NCI-H1417 treated with DMSO at 0.1 percent for 48 hours (cell line): Measurements from ENCODE around the gene PPFIA3.
"Not testable (repeated sequence)": the region's sequence is repeated elsewhere in the genome, so short reads cannot be mapped to it uniquely, and the experiment has no call there.

Experiments used
- DNase-seq: peaks from one replicate; lab custom pipeline; 2025; lab: John Stamatoyannopoulos, UW

Gene PPFIA3

DNA sequence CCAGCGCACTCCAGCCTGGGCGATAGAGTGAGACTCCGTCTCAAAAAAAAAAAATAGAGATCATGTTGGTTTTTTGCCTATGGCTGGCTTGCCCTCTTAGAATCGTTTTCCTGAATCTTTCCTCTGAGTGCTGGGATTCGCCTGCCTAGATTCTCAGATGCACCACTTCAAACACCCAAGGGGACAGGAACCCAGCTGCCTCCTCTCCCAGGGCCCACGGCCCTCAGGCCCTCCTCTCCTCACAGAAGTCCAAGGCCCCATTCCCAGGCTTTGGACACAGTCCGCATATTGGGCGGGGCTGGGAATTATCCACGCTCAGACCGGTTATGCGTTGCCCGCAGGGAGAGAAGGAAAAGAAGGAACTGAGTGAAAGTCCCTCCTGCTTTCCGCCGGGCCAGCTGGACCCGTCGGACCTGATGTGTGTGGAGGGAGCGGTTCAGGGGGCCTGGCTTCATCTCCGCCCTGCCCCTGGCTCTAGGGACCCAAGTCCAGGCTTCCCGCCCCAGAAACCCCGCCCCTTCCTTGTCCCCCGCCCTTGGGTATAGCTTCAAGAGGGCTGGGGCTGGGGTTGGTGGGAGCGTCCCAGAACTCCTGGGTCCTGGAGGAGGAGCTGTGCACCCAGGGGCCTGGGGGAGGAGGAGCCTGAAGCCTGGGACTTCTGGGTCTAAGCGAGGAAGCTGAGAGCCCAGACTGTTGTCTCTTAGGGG, 5.8 kb downstream of the PPFIA3 start:
- no peak for DNase-seq

DNA sequence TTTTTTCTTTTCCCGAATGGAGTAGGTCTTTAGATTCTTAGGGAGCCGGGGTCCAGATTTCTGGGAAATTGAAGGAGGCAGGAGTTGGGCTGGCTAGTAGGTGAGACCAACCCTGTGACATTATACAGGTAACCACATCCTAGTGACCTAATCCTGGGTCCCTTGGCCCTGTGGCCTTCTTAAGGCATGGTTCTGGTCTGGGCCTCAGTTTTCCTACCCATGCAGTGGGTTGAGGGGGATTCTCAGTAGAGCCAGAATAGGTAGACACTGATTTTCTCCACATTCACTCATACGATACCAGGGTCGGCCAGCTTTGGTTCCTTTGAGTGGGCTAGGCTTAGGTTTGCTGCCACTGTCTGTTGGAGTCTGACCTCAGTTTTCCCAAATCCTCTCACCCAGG, 7.2 kb downstream of the PPFIA3 start:
- DNase-seq, result no peak

DNA sequence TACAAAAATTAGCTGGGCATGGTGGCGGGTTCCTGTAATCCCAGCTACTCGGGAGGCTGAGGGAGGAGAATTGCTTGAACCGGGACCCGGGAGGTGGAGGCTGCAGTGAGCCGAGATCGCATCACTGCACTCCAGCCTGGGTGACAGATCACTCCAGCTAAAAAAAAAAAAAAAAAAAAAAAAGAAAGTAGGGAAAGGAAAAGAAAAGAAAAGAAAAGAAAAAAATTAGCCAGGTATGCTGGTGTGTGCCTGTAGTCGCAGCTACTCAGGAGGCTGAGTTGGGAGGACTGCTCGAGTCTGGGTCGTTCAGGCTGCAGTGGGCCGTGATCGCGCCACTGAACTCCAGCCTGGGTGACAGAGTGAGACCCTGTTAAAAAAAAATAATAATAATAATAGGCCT, 7.9 kb downstream of the PPFIA3 start:
- DNase-seq, result not testable (repeated sequence)

DNA sequence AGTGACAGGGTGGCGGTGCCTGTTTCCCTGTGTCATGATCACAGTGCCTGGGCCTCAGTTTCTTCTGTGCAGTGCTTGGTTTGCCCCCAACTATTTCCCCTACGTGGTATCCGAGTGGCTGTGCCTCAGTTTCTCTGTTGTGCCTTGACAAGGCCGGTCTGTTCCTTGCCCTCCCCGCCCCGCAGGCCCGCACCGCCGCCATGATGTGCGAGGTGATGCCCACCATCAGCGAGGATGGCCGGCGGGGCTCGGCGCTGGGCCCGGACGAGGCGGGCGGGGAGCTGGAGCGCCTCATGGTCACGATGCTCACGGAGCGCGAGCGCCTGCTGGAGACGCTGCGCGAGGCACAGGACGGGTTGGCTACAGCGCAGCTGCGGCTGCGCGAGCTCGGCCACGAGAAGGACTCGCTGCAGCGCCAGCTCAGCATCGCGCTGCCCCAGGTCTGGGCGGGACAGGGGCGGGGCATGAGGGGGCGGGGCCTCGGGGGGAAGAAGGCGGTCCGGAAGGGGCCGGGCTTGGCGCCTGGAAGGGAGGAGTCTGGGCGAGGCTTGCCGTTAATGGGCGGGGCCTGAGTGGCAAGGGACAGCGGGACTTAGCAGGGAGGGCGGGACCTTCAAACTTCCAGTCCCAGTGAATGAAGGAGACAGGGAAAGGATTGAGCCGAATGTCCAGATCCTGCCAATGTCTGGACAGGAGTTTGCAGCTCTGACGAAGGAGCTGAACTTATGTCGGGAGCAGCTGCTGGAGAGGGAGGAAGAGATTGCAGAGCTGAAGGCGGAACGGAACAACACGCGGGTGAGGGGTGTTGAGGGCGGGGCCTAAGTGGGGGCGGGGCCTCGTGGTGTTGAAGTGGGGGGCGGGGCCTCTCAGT, 8.6 kb downstream of the PPFIA3 start:
- peak; percentile 73 for DNase-seq

DNA sequence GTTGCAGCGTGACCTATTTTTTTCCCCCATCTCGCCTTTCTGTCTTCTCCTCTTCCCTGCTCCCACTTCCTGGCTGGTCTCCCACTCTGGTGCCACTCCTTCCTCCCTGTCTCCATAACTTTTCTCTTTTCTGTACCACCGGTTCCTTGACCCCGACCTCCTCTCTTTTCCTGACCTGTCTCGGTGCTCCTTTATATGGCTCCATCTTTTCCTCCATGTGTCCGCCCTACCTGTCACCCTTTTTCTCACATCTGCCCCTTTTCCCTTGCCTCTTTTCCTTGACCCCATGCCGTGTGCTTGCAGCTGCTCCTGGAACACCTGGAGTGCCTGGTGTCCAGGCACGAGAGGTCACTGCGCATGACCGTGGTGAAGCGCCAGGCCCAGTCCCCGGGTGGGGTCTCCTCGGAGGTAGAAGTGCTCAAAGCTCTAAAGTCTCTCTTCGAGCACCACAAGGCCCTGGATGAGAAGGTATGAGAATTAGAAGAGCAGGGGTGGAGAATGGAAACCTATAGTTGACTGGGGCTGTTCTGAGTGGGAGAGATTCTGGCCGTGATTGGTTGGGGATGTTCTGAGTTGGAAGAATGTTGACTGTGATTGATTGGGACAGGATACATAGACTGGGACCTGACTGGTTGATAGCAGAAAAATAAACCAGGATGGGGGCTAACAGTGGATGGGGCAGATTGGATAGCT, 9.3 kb downstream of the PPFIA3 start:
- no peak for DNase-seq

DNA sequence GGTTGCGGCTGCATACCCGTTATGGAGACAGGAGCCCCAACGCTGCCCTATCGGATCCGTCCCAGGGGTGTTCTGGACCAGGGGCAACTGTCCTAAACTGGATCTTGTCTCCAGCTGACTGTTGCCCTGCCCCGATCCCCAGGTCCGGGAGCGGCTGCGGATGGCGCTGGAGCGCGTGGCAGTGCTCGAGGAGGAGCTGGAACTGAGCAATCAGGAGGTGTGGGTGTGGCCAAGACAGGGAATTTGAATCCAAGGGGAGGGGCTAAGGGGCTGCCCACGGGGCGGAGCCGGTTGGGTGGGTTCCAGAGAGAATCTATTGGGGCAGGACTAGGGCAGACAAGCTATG, 9.9 kb downstream of the PPFIA3 start:
- no peak for DNase-seq

DNA sequence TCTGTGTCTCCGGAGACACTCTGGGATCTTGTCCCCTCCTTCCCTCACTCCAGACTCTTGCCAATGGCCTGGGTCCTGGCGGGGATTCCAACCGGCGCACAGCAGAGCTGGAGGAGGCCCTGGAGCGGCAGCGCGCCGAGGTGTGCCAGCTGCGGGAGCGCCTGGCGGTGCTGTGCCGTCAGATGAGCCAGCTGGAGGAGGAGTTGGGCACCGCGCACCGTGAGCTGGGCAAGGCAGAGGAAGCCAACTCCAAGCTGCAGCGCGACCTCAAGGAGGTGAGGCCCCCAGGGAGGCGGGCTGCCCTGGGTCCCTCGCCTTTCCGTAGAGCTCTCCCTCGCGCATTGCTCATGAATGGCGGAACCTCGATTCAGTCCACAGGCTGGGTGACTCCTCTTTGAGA, 11.0 kb downstream of the PPFIA3 start:
- no peak for DNase-seq

DNA sequence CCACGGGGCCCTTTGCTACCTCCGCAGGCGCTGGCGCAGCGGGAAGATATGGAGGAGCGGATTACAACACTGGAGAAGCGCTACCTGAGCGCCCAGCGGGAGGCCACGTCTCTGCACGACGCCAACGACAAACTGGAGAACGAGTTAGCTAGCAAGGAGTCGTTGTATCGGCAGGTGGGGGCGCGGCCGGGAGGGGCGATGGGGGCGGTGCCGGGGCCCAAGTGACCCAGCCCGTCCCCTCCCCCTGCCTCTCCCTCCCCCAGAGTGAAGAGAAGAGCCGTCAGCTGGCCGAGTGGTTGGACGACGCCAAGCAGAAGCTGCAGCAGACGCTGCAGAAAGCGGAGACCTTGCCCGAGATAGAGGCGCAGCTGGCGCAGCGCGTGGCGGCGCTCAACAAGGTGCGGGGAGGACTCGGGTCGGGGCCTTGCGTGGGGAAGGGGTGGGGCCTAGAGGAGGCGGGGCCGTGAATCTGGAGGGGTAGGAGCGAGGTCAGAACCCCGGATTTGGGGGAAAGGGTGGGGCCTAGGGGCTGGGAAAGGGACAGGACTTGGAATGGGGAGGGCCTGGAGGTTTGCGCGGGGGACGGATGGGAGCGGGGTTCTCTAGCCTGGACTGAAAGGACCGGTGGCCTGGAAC, 13.7 kb downstream of the PPFIA3 start:
- no peak for DNase-seq

DNA sequence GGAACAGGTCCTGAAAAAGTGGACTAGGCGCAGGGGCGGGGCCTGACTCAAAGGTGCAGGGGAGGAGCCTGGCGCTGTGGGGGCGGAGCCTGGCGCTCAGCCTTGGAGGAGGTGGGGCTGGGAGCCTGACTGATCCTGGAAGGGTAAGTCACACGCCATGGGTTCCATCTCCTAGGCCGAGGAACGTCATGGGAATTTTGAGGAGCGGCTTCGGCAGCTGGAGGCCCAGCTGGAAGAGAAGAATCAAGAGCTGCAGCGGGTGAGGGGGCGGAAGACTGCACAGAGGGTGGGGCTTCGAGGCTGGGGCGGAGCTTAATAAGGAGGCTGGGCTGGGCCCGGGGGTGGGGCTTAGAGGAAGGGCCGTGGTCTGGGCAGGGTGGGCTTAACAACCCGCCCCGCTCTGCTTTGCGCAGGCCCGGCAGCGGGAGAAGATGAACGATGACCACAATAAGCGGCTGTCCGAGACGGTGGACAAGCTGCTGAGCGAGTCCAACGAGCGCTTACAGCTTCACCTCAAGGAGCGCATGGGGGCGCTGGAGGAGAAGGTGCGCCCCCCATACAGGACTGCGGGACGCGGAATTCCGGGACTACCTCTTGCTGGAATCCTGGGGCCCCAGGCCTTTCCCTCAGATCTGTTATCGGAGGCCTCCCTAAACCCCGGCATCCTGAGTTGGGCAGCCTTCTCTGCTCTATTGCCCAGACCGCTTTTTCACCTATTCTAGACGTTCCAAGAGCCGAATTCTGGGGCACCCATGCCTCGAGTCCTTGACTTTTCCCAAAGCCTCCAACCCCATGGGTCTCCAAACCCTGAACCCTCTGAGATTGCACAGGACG, 14.5 kb downstream of the PPFIA3 start:
- no peak for DNase-seq

DNA sequence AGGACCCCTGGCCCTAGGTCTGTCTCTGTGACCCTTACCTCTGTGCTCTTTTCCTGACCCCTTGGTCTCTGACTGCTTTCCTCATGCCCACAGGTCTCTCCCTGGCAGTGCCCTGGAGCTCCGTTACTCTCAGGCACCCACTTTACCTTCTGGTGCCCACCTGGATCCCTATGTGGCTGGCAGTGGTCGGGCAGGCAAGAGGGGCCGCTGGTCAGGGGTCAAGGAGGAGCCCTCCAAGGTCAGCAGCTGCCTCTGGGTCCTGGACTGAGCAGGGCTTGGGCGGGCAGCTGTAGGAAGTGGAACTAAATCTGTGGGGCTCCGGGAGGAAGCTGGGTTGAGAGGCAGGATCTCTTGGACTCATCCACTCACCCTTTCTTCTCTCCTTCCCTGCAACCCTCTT, 16.3 kb downstream of the PPFIA3 start:
- DNase-seq, result no peak

DNA sequence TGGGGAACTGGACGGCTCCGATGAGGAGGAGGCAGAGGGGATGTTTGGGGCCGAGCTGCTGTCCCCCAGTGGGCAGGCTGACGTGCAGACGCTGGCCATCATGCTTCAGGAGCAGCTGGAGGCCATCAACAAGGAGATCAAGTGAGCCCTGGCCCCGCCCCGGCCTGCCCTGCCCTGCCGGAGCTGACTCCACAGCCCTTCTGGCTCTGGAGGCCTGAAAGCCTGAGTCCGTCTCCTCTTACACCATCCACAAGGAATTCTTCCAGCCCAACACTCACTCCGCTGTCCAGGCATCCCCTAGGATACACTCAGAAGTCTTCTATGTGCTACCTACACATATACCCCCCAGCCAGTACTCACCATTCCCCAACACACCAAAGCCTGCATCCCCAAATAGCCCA, 17.4 kb downstream of the PPFIA3 start:
- DNase-seq, result no peak

DNA sequence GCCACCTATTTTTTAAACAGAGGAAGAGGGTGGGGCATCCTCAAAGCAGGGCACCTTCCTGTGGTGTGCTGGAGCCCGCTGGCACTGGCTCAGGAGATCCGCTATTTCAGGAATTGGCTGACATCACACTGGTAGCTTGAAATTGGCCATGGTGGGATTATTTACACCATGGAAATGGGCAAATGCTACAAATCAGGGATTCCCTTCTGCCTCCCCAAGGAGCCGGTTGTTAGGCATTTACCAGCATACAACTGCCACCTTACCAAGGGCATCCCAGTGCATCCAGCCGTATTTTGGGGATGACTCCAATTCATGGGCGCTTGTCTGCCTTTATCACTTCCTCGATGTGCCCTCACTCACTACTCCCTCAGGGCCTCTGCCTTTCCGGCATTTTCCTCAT, 21.6 kb downstream of the PPFIA3 start:
- no peak for DNase-seq

DNA sequence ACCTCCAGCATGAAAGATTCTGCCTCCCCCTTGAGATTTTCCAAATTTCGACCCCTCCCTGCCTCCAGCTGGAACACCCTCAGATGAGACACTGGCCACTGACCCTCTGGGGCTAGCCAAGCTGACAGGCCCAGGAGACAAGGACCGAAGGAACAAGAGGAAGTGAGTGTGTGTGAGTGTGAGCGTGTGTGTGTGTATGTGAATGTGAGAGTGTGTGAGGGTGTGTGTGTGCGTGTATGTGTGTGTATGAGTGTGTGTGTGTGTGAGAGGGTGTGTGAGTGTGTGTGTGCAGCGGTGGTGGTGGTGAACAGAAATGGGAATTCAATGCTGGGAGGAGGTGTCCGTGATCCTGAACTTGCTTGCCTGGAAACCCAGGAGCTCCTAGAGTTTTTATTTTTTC, 22.0 kb downstream of the PPFIA3 start:
- DNase-seq, result no peak

DNA sequence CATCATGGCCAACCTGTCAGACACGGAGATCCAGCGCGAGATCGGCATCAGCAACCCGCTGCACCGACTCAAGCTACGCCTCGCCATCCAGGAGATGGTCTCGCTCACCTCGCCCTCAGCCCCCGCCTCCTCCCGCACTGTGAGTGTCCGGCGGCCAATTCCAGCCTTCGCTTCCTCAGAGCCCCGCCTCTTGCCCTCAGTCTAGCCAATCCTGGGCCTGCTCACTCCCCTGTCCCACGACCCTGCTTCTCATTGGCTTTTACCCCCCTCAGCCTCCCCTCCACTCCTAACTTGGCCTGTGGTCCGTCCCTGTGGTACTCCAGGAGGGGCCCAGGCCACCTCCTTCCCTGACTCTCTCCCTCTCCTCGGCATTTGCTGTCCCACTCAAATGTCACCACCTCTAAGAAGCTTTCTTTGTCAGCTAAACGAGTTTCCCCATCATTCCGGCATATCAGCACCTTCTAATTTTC, 23.6 kb downstream of the PPFIA3 start:
- DNase-seq, result no peak

DNA sequence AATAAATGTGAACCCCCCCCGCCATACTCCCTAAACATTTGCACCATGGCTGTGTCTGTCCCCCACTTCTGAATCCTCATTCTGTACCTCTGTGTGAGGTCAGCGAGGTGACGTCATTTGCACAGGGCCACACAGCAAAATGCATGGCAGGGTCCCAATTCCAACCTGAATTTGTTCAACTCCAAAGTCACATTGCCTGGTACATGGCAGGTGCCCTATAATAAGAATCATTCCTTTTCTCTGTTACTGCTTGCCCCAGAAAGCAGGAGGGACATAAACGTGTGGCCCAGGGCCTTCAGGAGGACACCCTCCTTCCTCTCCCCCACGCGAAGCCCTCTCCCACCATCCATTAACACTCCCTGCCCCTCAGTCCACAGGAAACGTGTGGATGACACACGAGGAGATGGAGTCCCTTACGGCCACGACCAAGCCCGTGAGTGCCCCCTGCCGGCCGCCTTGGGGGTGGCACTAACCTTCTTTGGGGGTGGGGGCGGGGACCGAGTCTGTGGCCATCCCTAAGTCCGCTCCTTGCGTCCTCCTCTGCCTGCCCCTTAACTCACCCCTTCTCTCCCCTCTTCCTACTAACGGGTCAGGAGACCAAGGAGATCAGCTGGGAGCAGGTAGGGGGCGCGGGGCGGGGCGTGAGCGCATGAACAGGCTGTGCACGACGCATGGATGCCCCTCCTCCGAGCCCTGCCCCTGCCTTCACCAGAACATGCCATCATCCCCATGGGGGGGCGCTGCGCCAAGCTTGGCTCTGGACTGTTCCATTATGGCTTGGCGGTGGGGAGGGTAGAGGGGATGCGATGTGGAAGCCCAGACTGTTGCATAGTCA, 26.4 kb downstream of the PPFIA3 start:
- DNase-seq, result no peak

DNA sequence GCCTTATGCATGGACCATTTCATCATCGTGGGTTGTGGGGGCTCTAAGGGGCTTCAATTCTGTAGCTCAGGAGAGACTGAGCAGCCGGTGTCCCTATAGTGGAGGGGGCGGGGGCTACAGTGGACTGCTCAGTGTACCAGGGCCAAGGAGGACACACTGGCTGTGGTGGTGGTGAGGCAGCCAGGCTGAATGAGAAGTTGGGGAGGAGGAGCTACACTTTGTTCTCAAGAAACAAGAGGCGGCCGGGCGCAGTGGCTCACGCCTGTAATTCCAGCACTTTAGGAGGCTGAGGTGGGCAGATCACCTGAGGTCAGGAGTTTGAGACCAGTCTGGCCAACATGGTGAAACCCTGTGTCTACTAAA, 27.0 kb downstream of the PPFIA3 start:
- not testable (repeated sequence) for DNase-seq

DNA sequence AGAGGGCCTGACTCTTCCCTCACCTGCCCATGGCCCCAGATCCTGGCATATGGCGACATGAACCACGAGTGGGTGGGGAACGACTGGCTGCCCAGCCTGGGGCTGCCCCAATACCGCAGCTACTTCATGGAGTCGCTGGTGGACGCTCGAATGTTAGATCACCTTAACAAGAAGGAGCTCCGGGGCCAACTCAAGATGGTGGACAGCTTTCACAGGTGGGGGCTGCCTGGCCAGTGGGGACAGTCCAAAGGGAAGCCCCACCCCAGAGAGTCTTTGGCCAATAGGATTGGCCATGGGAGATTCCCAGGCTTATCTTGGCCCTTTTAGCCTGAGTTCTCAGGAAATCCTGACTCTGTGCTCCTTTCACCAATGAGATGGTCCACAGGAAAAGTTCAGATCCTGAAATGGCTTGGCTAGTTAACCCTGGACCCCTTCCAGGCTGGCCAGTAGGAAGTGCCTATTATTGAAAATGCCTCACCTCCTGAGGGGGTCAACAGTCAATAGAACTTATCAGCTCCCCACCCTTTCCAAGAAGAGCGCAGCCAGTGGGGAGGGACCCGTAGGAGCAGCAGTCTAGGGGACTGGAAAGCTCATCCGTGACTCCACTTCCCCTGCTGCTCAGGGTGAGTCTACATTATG, 28.8 kb downstream of the PPFIA3 start:
- no peak for DNase-seq

DNA sequence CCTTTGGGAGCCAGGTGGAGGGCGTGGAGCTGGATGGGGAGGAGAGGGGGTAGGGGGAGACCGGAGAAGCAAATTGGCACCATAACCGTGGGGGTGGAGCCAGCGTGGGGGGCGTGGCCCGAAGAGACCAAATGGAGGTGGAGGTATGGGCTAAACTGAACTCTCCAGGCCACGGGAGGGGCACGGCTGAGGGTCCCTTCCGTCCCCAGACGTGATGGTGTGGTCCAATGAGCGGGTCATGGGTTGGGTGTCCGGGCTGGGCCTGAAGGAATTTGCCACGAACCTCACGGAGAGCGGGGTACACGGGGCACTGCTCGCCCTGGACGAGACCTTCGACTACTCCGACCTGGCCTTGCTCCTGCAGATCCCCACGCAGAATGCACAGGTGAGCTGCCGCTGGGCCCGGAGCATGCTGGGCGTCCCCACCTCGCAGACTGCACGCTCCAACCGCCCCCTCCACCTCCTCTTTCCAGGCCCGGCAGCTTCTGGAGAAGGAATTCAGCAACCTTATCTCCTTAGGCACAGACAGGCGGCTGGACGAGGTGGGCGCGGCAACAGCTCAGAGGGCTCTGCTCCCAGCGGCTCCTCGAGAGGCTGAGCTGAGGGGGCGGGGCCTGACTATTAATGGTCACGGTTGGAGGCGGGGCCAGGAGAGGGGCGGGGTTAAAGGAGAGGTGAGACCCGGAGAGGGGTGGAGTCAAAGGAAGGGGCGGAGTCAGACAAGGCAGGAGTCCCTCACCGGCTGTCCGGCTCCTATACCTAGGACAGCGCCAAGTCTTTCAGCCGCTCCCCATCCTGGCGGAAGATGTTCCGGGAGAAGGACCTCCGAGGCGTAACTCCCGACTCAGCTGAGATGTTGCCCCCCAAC, 29.7 kb downstream of the PPFIA3 start:
- peak; percentile 67 for DNase-seq

DNA sequence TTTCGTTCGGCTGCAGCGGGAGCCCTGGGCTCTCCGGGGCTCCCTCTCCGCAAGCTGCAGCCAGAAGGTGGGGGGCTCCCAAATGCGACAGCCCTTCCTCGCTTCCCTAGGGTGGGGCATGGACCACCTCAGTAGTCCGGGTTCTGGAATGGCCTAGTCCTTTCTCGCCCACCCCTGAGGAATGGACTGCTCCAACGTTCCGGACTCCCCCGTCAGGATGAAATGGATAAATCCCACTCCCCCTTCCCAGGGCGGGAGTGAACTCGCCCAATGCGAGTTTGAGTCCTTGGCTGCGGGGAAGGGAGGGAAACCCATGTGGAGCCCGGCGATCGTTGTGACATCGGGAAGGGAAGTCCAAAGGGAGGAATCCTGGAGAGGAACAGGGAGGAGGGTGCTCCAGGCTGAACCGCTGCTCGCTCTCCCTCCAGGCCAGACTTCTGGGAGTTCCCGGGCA, 30.3 kb downstream of the PPFIA3 start:
- no peak for DNase-seq
